ENCODE data around the gene SMURF2.

GRCh38 chr17:64596988-64597387, 65.1 kb downstream of the SMURF2 start:
- TF ChIP-seq GATA2 (IDR thresholded peaks at IDR 0.05; ENCODE audit: low read depth, low read length) = no peak
- no peak for TF ChIP-seq GATA3 (IDR thresholded peaks at IDR 0.05; ENCODE audit: low read depth, low read length)
